ENCODE measurements around the gene DHX16.

- TF ChIP-seq, protein P1, sequence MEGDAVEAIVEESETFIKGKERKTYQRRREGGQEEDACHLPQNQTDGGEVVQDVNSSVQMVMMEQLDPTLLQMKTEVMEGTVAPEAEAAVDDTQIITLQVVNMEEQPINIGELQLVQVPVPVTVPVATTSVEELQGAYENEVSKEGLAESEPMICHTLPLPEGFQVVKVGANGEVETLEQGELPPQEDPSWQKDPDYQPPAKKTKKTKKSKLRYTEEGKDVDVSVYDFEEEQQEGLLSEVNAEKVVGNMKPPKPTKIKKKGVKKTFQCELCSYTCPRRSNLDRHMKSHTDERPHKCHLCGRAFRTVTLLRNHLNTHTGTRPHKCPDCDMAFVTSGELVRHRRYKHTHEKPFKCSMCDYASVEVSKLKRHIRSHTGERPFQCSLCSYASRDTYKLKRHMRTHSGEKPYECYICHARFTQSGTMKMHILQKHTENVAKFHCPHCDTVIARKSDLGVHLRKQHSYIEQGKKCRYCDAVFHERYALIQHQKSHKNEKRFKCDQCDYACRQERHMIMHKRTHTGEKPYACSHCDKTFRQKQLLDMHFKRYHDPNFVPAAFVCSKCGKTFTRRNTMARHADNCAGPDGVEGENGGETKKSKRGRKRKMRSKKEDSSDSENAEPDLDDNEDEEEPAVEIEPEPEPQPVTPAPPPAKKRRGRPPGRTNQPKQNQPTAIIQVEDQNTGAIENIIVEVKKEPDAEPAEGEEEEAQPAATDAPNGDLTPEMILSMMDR (IDR thresholded peaks at IDR 0.05; ENCODE audit: borderline replicate concordance, extremely low read depth, low read length, poor library complexity, severe bottlenecking) = no peak
- no peak for TF ChIP-seq EZH2 (IDR thresholded peaks at IDR 0.05; ENCODE audit: borderline replicate concordance, low read depth, low read length, severe bottlenecking)
Observed at GRCh38 chr6:30681766-30682142, 8.9 kb upstream of the DHX16 start.

Data from DND-41 (cell line).